Heart left ventricle (tissue), 13 donors: Measurements from ENCODE around the gene SRRT.

Experiments used
- CTCF ChIP-seq, 12 donors: fragments of 200-600 bp; sonication (generic) in 4 of 12; IDR thresholded peaks; one replicate each; pipeline versions ENCODE4 v1.5.0 to v1.8.0; 2018 to 2022; ENCODE audit warnings: antibody characterized with exemption in 12 of 12, mild to moderate bottlenecking in 5 of 12
- POLR2A ChIP-seq, 2 donors: fragments of 450-650 bp; IDR thresholded peaks; one replicate each; pipeline ENCODE4 v1.6.1; 2017; ENCODE audit warnings: antibody characterized with exemption in 2 of 2, mild to moderate bottlenecking in 2 of 2, moderate library complexity in 2 of 2
- donor health status: ischemic (EF 13 %, LVEDD 7.1; RV severe dilation, severe dysfunction).
- donor health status: DM: no; HTN: yes; CAD: no.
- donor health status: DM: no; HTN: no; CAD: no.
- donor health status: ischemic (EF 25% LVEDD 6.9; RV normal size, moderate dysfunction).
- donor health status: ischemic (EF 25% LVEDD 5.7; RV mildly dilated, moderate dysfunction).
- donor health status: ischemic (EF 35%, LVEDD 5.7; RV mildly dilated, moderate dysfunction).
- donor health status: nonischemic (EF 11% LVEDD 7.7; RV severe dilation, severe dysfunction).
- donor health status: DM: yes; HTN: yes; CAD: no.
- donor health status: PGD.
- donor health status: ischemic (EF 29% LVEDD 5.4; RV normal size, mild dysfunction).
- donor health status: nonischemic (EF 23%, LVEDD 6.1; RV moderate dilation, normal function).

GRCh38 chr7:100894860-100895700 lies 20.2 kb downstream of the SRRT start:
- no peak for TF ChIP-seq POLR2A (IDR thresholded peaks at IDR 0.05)
- peak; percentile 67 to 83 (median 77) for TF ChIP-seq CTCF (IDR thresholded peaks at IDR 0.05)
